GM03348 (cell line): ENCODE results near the gene ING5.
"Not testable (repeated sequence)": the region's sequence is repeated elsewhere in the genome, so short reads cannot be mapped to it uniquely, and the experiment has no call there.

Experiments
- DNase-seq: peaks from one replicate; pipeline ENCODE4 v3.0.0; 2012; ENCODE audit warnings: low spot score

ING5 gene

GRCh38 chr2:241706537-241706936 is 4.7 kb downstream of the ING5 start:
- DNase-seq: no peak

- no peak for DNase-seq
These were observed 7.0 kb downstream of the ING5 start for GRCh38 chr2:241708879-241709278.

GRCh38 chr2:241719093-241719492 is 17.3 kb downstream of the ING5 start:
- DNase-seq: no peak

- no peak for DNase-seq
These were observed 18.3 kb downstream of the ING5 start for GRCh38 chr2:241720099-241720498.

- DNase-seq: no peak
These were observed 18.7 kb downstream of the ING5 start for GRCh38 chr2:241720560-241720959.

GRCh38 chr2:241721852-241722251 is 20.0 kb downstream of the ING5 start:
- no peak for DNase-seq

- no peak for DNase-seq
These were observed 21.1 kb downstream of the ING5 start for GRCh38 chr2:241722896-241723454.

GRCh38 chr2:241724259-241724974 is 22.6 kb downstream of the ING5 start:
- DNase-seq: no peak

- DNase-seq: no peak
These were observed 23.4 kb downstream of the ING5 start for GRCh38 chr2:241724975-241725870.

GRCh38 chr2:241726459-241726858 is 24.6 kb downstream of the ING5 start:
- DNase-seq: no peak

- DNase-seq: no peak
These were observed 26.2 kb downstream of the ING5 start for GRCh38 chr2:241728000-241728399.

- DNase-seq: no peak
These were observed 26.8 kb downstream of the ING5 start for GRCh38 chr2:241728627-241729026.

GRCh38 chr2:241729868-241730267 is 28.0 kb downstream of the ING5 start:
- DNase-seq: no peak

- DNase-seq: no peak
These were observed 28.9 kb downstream of the ING5 start for GRCh38 chr2:241730671-241731293.

- not testable (repeated sequence) for DNase-seq
These were observed 30.8 kb downstream of the ING5 start for GRCh38 chr2:241732513-241733186.

- DNase-seq: no peak
These were observed 31.8 kb downstream of the ING5 start for GRCh38 chr2:241733391-241734207.

- DNase-seq: no peak
These were observed 32.3 kb downstream of the ING5 start for GRCh38 chr2:241734208-241734466.

- DNase-seq: peak; percentile 99
These were observed 32.8 kb downstream of the ING5 start, which contains the start of gene D2HGDH for GRCh38 chr2:241734467-241735208. D2HGDH (plus strand) TSS chr2:241734630; CDS start chr2:241735225, 595 bp downstream.

- no peak for DNase-seq
These were observed 34.3 kb downstream of the ING5 start for GRCh38 chr2:241736111-241736510.

GRCh38 chr2:241738040-241738686 is 36.3 kb downstream of the ING5 start:
- DNase-seq: no peak
